Fibroblast of pulmonary artery (primary cell): ENCODE measurements around the gene TECPR1.

Experiments
- DNase-seq: peaks from one replicate; pipeline ENCODE4 v3.0.0-alpha.2; 2010; ENCODE audit warnings: low read depth
- H3K4me3 ChIP-seq: replicated peaks from 2 replicates; pipeline ENCODE4 v1.5.1; 2011; ENCODE audit warnings: low read depth, mild to moderate bottlenecking, control low read depth, low read length, moderate library complexity
- CTCF ChIP-seq: IDR thresholded peaks from 2 replicates; pipeline ENCODE4 v1.5.1; 2011; ENCODE audit warnings: mild to moderate bottlenecking, control low read depth, low read length, inconsistent platforms; ENCODE audit errors: missing control alignments

TECPR1 gene

GRCh38 chr7:98238076-98238475 lies 14.0 kb downstream of the TECPR1 start:
- no peak for TF ChIP-seq CTCF
- no peak for DNase-seq
- no peak overlapping the region for H3K4me3 ChIP-seq

DNA sequence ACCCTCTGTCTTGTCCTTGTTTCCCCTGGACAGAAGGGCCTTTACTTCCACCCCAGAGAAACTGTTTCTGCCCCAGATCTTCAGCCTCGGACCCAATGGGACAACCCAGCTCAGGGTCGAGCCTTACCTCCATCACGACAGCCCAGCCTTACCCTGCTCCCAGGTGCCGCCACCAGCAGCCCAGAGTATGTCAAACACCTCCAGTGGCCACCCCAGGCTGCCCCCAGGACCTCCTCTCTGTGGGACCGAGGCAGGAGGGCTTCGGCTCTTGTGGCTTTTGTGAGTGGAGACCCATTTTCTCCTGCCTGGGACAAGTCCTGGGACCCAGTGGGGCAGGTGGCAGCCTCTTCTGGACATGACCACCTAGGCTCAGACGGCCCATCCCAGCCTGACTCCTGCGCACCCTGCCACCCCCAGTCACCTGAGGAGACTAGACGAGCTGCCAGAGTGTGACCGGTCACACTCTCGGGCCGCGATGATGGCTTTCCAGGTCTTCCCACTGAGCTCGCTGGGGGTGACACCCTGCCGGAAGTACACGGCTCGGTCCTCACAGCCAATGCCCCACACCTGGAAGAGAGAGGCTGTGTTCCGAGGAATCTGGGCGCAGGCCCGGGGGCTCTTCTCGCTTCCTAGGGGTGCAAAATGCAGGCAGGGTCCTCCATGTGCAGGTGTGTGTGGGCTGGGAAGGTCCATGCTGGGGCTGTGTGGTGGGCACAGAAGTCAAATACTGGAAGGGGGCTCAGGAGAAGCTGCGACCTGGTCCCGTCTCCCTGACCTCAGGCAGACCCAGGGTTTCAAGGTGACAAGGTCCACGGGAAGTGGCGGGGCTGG lies 15.5 kb downstream of the TECPR1 start:
- no peak for TF ChIP-seq CTCF
- DNase-seq, result no peak
- H3K4me3 ChIP-seq, result no peak overlapping the region

GRCh38 chr7:98235901-98236300 lies 16.1 kb downstream of the TECPR1 start:
- H3K4me3 ChIP-seq, result no peak overlapping the region
- DNase-seq, result no peak
- TF ChIP-seq CTCF, result no peak

DNA sequence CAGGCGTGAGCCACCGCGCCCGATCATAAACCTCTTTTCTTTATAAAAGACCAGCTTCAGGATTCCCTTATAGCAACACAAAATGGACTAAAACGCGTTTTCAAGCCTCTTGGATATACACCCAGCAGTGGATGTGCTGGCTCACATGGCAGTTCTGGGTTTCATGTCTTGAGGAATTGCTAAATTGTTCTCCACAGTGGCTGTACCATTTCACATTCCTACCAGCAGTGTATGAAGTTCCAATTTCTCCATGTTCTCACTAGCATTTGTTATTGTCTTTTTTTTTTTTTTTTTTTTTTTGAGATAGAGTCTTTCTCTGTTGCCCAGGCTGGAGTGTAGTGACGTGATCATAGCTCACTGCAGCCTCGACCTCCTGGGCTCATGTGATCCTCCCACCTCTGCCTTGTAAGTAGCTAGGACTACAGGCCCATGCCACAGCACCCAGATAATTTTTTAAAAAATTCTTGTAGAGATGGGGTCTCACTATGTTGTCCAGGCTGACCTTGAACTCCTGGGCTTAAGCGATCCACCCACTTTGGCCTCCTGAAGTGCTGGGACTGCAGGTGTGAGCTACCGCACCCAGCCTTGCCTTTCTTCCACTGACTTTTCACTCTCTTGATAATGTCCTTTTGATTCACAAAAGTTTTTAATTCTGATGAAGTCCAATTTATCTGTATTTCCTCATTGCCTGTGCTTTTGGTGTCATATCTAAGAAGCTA lies 17.4 kb downstream of the TECPR1 start:
- H3K4me3 ChIP-seq, result no peak overlapping the region
- DNase-seq, result no peak
- TF ChIP-seq CTCF, result no peak

DNA sequence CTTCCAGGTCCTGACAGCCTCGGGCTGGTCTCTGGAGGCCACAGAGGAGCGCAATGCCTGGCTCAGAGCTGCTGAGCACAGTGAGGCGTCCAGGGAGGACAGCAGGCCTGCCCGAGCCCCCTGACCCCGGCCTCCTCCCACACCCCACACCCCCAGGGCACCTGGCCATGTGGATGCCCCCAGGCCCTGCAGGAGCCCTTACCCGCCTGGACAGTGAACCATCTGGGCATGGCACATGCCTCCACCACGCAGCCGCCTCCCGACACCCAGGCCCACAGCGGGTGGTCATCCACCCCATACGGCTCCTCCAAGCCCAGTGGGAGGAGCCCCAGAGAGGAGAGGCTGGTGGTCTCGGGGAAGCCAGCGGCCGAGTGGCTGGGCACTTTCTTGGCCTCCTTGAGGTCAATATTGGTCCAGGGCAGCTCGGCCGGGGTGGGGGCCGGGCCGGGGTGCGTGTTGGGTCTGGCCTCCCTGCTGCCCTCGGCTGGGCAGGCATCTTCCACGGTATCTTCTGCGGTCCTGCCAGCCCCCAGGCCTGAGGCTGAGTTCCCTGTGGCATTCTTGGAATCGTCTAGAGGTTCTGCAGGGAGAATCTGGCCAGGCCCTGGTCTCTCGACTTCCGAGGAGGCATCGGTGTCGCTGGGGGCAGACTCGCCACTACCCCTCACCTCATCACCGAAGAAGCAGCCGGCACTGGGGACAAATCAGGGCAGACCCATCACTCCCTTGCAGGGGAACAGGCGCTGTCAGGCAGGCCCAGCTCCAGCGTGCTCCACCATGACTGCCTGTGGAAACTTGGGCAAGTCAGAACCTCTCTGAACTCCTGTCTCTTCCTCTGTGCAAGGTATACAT lies 18.6 kb downstream of the TECPR1 start:
- no peak overlapping the region for H3K4me3 ChIP-seq
- DNase-seq, result no peak
- TF ChIP-seq CTCF, result no peak

DNA sequence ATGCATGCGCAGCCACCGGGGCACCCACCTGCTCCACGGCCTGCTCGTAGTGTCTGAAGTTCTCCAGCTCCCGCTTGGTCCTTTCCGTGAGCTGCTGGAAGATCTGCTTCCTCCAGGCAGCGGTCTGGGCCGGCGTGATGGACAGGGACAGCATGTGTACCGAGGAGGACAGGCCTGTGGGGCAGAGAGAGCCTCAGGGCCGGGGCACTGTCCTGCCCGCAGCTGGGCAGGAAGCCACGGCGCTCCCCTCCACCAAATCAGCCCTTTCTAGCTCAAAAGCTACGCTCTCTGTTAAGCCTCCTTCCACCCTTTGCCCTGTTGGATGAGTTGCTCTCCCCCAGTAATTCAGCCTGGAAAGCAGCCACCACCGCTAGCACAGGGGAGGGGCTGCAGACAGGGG lies 19.2 kb downstream of the TECPR1 start:
- H3K4me3 ChIP-seq, result no peak overlapping the region
- no peak for DNase-seq

More for the DNA sequence above, 19.2 kb downstream of the TECPR1 start:
- TF ChIP-seq CTCF, result no peak
